HG03135 (cell line): ENCODE results near the gene BRAF.
"Not testable (repeated sequence)": the region's sequence is repeated elsewhere in the genome, so short reads cannot be mapped to it uniquely, and the experiment has no call there.

Source experiments
- ATAC-seq: cut with Tn5 transposase; IDR thresholded peaks from one replicate; pipeline ENCODE4 v1.9.1; 2021; ENCODE audit warnings: mild to moderate bottlenecking, moderate library complexity; ENCODE audit not compliant: unreplicated experiment

The BRAF gene

GRCh38 chr7:140685407-140686087, 239.2 kb downstream of the BRAF start:
- no peak for ATAC-seq

- no peak for ATAC-seq
Measured at GRCh38 chr7:140684066-140684950, 240.4 kb downstream of the BRAF start.

GRCh38 chr7:140683657-140684056, 241.1 kb downstream of the BRAF start:
- no peak for ATAC-seq

GRCh38 chr7:140681766-140682165, 243.0 kb downstream of the BRAF start:
- ATAC-seq: no peak

GRCh38 chr7:140680886-140681285, 243.8 kb downstream of the BRAF start:
- no peak for ATAC-seq

- no peak for ATAC-seq
Measured at GRCh38 chr7:140679186-140679585, 245.5 kb downstream of the BRAF start.

- ATAC-seq: no peak
Measured at GRCh38 chr7:140678816-140679130, 246.0 kb downstream of the BRAF start.

GRCh38 chr7:140678081-140678815, 246.5 kb downstream of the BRAF start:
- no peak for ATAC-seq

GRCh38 chr7:140677496-140677895, 247.2 kb downstream of the BRAF start:
- no peak for ATAC-seq

- ATAC-seq: not testable (repeated sequence)
Measured at GRCh38 chr7:140676956-140677355, 247.8 kb downstream of the BRAF start.

- peak; percentile 52 for ATAC-seq
Measured at GRCh38 chr7:140676306-140676705, 248.4 kb downstream of the BRAF start.

GRCh38 chr7:140675726-140676125, 249.0 kb downstream of the BRAF start:
- no peak for ATAC-seq

GRCh38 chr7:140674899-140675701, 249.6 kb downstream of the BRAF start:
- ATAC-seq: no peak

GRCh38 chr7:140674356-140674800, 250.4 kb downstream of the BRAF start:
- ATAC-seq: peak; percentile 42

- ATAC-seq: no peak
Measured at GRCh38 chr7:140673774-140674155, 251.0 kb downstream of the BRAF start.

GRCh38 chr7:140673063-140673773, 251.5 kb downstream of the BRAF start:
- peak; percentile 42 for ATAC-seq

GRCh38 chr7:140672382-140673062, 252.2 kb downstream of the BRAF start, which contains the start of gene ADCK2:
Gene ADCK2 (plus strand): TSS chr7:140672945. CDS start chr7:140673331, 386 bp downstream.
- peak; percentile 44 for ATAC-seq

GRCh38 chr7:140671966-140672365, 252.8 kb downstream of the BRAF start:
- ATAC-seq: no peak

- no peak for ATAC-seq
Measured at GRCh38 chr7:140670343-140670935, 254.3 kb downstream of the BRAF start.
